ENCODE results near the gene CHRD.

The CHRD gene

GRCh38 chr3:184341925-184342324, 37.9 kb upstream of the CHRD start:
- DNase-seq (ENCODE audit: low read depth): no peak
- no peak overlapping the region for H3K4me3 ChIP-seq (ENCODE audit: control insufficient read depth, low read depth, low read length)
- no peak for TF ChIP-seq CTCF (conservative IDR thresholded peaks at IDR 0.05; ENCODE audit: control insufficient read depth, insufficient read depth, low read depth, low read length)

- DNase-seq (ENCODE audit: low read depth): no peak
- TF ChIP-seq CTCF (conservative IDR thresholded peaks at IDR 0.05; ENCODE audit: control insufficient read depth, insufficient read depth, low read depth, low read length): no peak
- H3K4me3 ChIP-seq (ENCODE audit: control insufficient read depth, low read depth, low read length): no peak overlapping the region
Measured at GRCh38 chr3:184343200-184343876, 36.5 kb upstream of the CHRD start.

GRCh38 chr3:184344579-184345316, 35.1 kb upstream of the CHRD start:
- no peak overlapping the region for H3K4me3 ChIP-seq (ENCODE audit: control insufficient read depth, low read depth, low read length)
- no peak for DNase-seq (ENCODE audit: low read depth)
- TF ChIP-seq CTCF (conservative IDR thresholded peaks at IDR 0.05; ENCODE audit: control insufficient read depth, insufficient read depth, low read depth, low read length): no peak

GRCh38 chr3:184345317-184346144, 34.3 kb upstream of the CHRD start:
- peak; percentile 67 for DNase-seq (ENCODE audit: low read depth)
- peak; percentile 43 for TF ChIP-seq CTCF (conservative IDR thresholded peaks at IDR 0.05; ENCODE audit: control insufficient read depth, insufficient read depth, low read depth, low read length)

GRCh38 chr3:184346480-184347190, 33.2 kb upstream of the CHRD start:
- H3K4me3 ChIP-seq (ENCODE audit: control insufficient read depth, low read depth, low read length): no peak overlapping the region
- DNase-seq (ENCODE audit: low read depth): no peak
- TF ChIP-seq CTCF (conservative IDR thresholded peaks at IDR 0.05; ENCODE audit: control insufficient read depth, insufficient read depth, low read depth, low read length): no peak

More at GRCh38 chr3:184345317-184346144, 34.3 kb upstream of the CHRD start:
- no peak overlapping the region for H3K4me3 ChIP-seq (ENCODE audit: control insufficient read depth, low read depth, low read length)
